ENCODE measurements around the gene NELL1. TPM values are rescaled to one million over a fixed set of nuclear protein-coding genes. Genes with fewer than 3 reads are reported as not detected.

NELL1 gene
- total RNA-seq, 2 donors from 2014 or later: not detected

GRCh38 chr11:20966489-20966888, 297.1 kb downstream of the NELL1 start:
- WGBS, 2 donors: 26 to 28% methylated on average over 3 of the region's 3 CpGs
- intact Hi-C loops (cut with DNase I): no loop called here
- ATAC-seq: no peak
- no peaks in the 10 kb centered on the region for H3K4me1 ChIP-seq
- no peaks in the 10 kb centered on the region for H3K9me3 ChIP-seq
- no peak for DNase-seq
- TF ChIP-seq POLR2A (IDR thresholded peaks at IDR 0.05): no peak
- TF ChIP-seq CTCF (IDR thresholded peaks at IDR 0.05): no peak
- H3K36me3 ChIP-seq (replicated peaks in 1 of 2; ENCODE audit: insufficient read depth in 1 of 2, low read depth in 2 of 2): no peaks in the 10 kb centered on the region
- H3K27me3 ChIP-seq: no peaks in the 10 kb centered on the region
- H3K4me3 ChIP-seq: no peak overlapping the region
- H3K27ac ChIP-seq: no peak overlapping the region

GRCh38 chr11:20973940-20974559, 304.7 kb downstream of the NELL1 start:
- H3K27me3 ChIP-seq: no peaks in the 10 kb centered on the region
- WGBS, 2 donors: 29% methylated on average over 7 of the region's 7 CpGs
- intact Hi-C loops (cut with DNase I): no loop called here
- TF ChIP-seq CTCF (IDR thresholded peaks at IDR 0.05) (no peak), POLR2A (IDR thresholded peaks at IDR 0.05) (no peak)
- ATAC-seq (no peak), DNase-seq (no peak)
- no peaks in the 10 kb centered on the region for H3K36me3 ChIP-seq (replicated peaks in 1 of 2; ENCODE audit: insufficient read depth in 1 of 2, low read depth in 2 of 2)
- H3K4me1 ChIP-seq: no peaks in the 10 kb centered on the region
- H3K9me3 ChIP-seq: no peaks in the 10 kb centered on the region
- no peak overlapping the region for H3K27ac ChIP-seq
- no peak overlapping the region for H3K4me3 ChIP-seq

- Histone ChIP-seq H3K4me1 (no peaks in the 10 kb centered on the region), H3K27me3 (no peaks in the 10 kb centered on the region), H3K36me3 (replicated peaks in 1 of 2; ENCODE audit: insufficient read depth in 1 of 2, low read depth in 2 of 2) (no peaks in the 10 kb centered on the region), H3K27ac (no peak overlapping the region), H3K4me3 (no peak overlapping the region), H3K9me3 (no peaks in the 10 kb centered on the region)
- DNase-seq (no peak), ATAC-seq (no peak)
- intact Hi-C loops (cut with DNase I): no loop called here
- TF ChIP-seq POLR2A (IDR thresholded peaks at IDR 0.05) (no peak), CTCF (IDR thresholded peaks at IDR 0.05) (no peak)
Observed at GRCh38 chr11:20980736-20981135, 311.4 kb downstream of the NELL1 start.

- H3K27me3 ChIP-seq: no peaks in the 10 kb centered on the region
- ATAC-seq: no peak
- H3K9me3 ChIP-seq: no peaks in the 10 kb centered on the region
- no peak for DNase-seq
- TF ChIP-seq POLR2A (IDR thresholded peaks at IDR 0.05) (no peak), CTCF (IDR thresholded peaks at IDR 0.05) (no peak)
- H3K36me3 ChIP-seq (replicated peaks in 1 of 2; ENCODE audit: insufficient read depth in 1 of 2, low read depth in 2 of 2): no peaks in the 10 kb centered on the region
- 33 to 36% methylated on average over 1 of the region's 1 CpG for WGBS, 2 donors
- intact Hi-C loops (cut with DNase I): no loop called here
- no peak overlapping the region for H3K4me3 ChIP-seq
- H3K4me1 ChIP-seq: no peaks in the 10 kb centered on the region
- no peak overlapping the region for H3K27ac ChIP-seq
Observed at GRCh38 chr11:20990447-20990846, 321.1 kb downstream of the NELL1 start.

- H3K27ac ChIP-seq: no peak overlapping the region
- no peaks in the 10 kb centered on the region for H3K4me1 ChIP-seq
- intact Hi-C loops (cut with DNase I): no loop called here
- WGBS, 2 donors: 47 to 70% methylated on average over 6 of the region's 6 CpGs
- ATAC-seq: no peak
- H3K27me3 ChIP-seq: no peaks in the 10 kb centered on the region
- H3K4me3 ChIP-seq: no peak overlapping the region
- TF ChIP-seq POLR2A (IDR thresholded peaks at IDR 0.05) (no peak), CTCF (IDR thresholded peaks at IDR 0.05) (no peak)
- DNase-seq: no peak
- H3K9me3 ChIP-seq: no peaks in the 10 kb centered on the region
- H3K36me3 ChIP-seq (replicated peaks in 1 of 2; ENCODE audit: insufficient read depth in 1 of 2, low read depth in 2 of 2): no peaks in the 10 kb centered on the region
Observed at GRCh38 chr11:20991471-20991870, 322.1 kb downstream of the NELL1 start.

Data from body of pancreas (tissue), 4 donors.